H1 (cell line): ENCODE measurements around the gene MINPP1. TPM values are rescaled to one million over a fixed set of nuclear protein-coding genes. Genes with fewer than 3 reads are reported as not detected.

Source experiments
- CTCF ChIA-PET: fragments of 300-600 bp; sonication (Branson Sonifier 250); formaldehyde crosslinking; loops from one replicate; lab custom pipeline; 2021; ENCODE audit not compliant: partially characterized antibody; lab: Charles Lee
- POLR2A ChIA-PET: fragments of 300-600 bp; sonication (Branson Sonifier 250); formaldehyde crosslinking; loops from one replicate; lab custom pipeline; 2021; ENCODE audit warnings: inconsistent platforms; ENCODE audit not compliant: partially characterized antibody; lab: Charles Lee
- DNase-seq, 2 experiments: peaks; one replicate each; pipeline versions ENCODE4 v3.0.0 to v3.0.0-alpha.2; 2010 to 2022; ENCODE audit warnings: low spot score in 2 of 2, low read depth in 1 of 2, mixed read lengths in 1 of 2
- FAIRE-seq: peaks from 2 replicates; lab custom pipeline; 2011; peaks lifted over from hg19 to GRCh38; lab: Jason Lieb, UNC
- H2AFZ ChIP-seq: 2 replicates; pipeline ENCODE4 v1.8.1; 2012; ENCODE audit warnings: low read length, inconsistent platforms
- H2AK5ac ChIP-seq: 2 replicates; pipeline ENCODE4 v1.6.1; 2013; ENCODE audit warnings: low read depth, low read length
- H2BK120ac ChIP-seq: replicated peaks from 2 replicates; pipeline ENCODE3; 2013; ENCODE audit warnings: low read depth, low read length, inconsistent platforms
- H2BK12ac ChIP-seq: 2 replicates; pipeline ENCODE4 v1.6.1; 2013; ENCODE audit warnings: low read depth, low read length
- H2BK15ac ChIP-seq: 2 replicates; pipeline ENCODE4 v1.6.1; 2013; ENCODE audit warnings: low read length
- H2BK20ac ChIP-seq: 2 replicates; pipeline ENCODE4 v1.6.1; 2013; ENCODE audit warnings: low read length
- H2BK5ac ChIP-seq: 2 replicates; pipeline ENCODE4 v1.6.1; 2013; ENCODE audit warnings: low read depth, low read length
- H3K14ac ChIP-seq: 2 replicates; pipeline ENCODE4 v1.6.1; 2013; ENCODE audit warnings: inconsistent platforms; ENCODE audit not compliant: insufficient read length
- H3K18ac ChIP-seq: 2 replicates; pipeline ENCODE4 v1.6.1; 2013; ENCODE audit warnings: low read length; ENCODE audit errors: extremely low read depth
- H3K23ac ChIP-seq: 2 replicates; pipeline ENCODE4 v1.6.1; 2013; ENCODE audit warnings: inconsistent platforms; ENCODE audit not compliant: insufficient read length
- H3K23me2 ChIP-seq: 2 replicates; pipeline ENCODE4 v1.6.1; 2013; ENCODE audit warnings: low read depth, low read length
- H3K27ac ChIP-seq: 2 replicates; pipeline ENCODE4 v1.6.1; 2011; ENCODE audit warnings: low read depth, low read length, inconsistent platforms
- H3K27me3 ChIP-seq, 4 experiments: replicated peaks in 1 of 4; 1 replicate in 1 of 4; 2 replicates in 3 of 4; pipeline versions ENCODE4 v1.6.1 to v1.8.1; 2011 to 2013; ENCODE audit warnings: low read length in 3 of 4, mild to moderate bottlenecking in 3 of 4, inconsistent platforms in 2 of 4, mixed read lengths in 2 of 4, moderate library complexity in 1 of 4; ENCODE audit not compliant: control insufficient read depth in 3 of 4, insufficient read depth in 3 of 4; ENCODE audit errors: extremely low read depth in 1 of 4
- H3K36me3 ChIP-seq, 4 experiments: 2 replicates each; pipeline versions ENCODE4 v1.6.1 to v1.8.1; 2011 to 2013; ENCODE audit warnings: mild to moderate bottlenecking in 4 of 4, low read length in 3 of 4, moderate library complexity in 2 of 4, control low read depth in 1 of 4, inconsistent platforms in 1 of 4; ENCODE audit not compliant: insufficient read depth in 4 of 4, control insufficient read depth in 2 of 4
- H3K4ac ChIP-seq: replicated peaks from 2 replicates; pipeline ENCODE3; 2013; ENCODE audit warnings: low read length, low read depth, mixed read lengths, inconsistent platforms; ENCODE audit not compliant: insufficient read length
- H3K4me1 ChIP-seq, 4 experiments: replicated peaks in 1 of 4; 1 replicate in 1 of 4; 2 replicates in 3 of 4; pipeline versions ENCODE4 v1.6.1 to v1.8.1; 2011 to 2013; ENCODE audit warnings: low read length in 3 of 4, inconsistent platforms in 2 of 4, mixed read lengths in 1 of 4; ENCODE audit not compliant: insufficient read depth in 4 of 4, control insufficient read depth in 3 of 4
- H3K4me2 ChIP-seq, 2 experiments: 2 replicates each; pipeline versions ENCODE4 v1.6.1 to v1.8.1; 2011 to 2013; ENCODE audit warnings: low read depth in 2 of 2, low read length in 2 of 2, control low read depth in 1 of 2, inconsistent platforms in 1 of 2, mild to moderate bottlenecking in 1 of 2; ENCODE audit not compliant: insufficient read depth in 1 of 2
- H3K4me3 ChIP-seq, 4 experiments: fragments of 200-600, 300-600 bp in 1 of 4; sonication (generic), shearing (Covaris generic), sonication (Bioruptor Twin) in 1 of 4; 2 replicates each; pipeline versions ENCODE4 v1.5.1 to v1.8.1; 2011 to 2016; ENCODE audit warnings: low read length in 4 of 4, low read depth in 3 of 4, control low read depth in 2 of 4, inconsistent platforms in 2 of 4, mild to moderate bottlenecking in 2 of 4, mixed read lengths in 1 of 4, moderate library complexity in 1 of 4; ENCODE audit not compliant: insufficient read depth in 2 of 4; ENCODE audit errors: extremely low read depth in 1 of 4
- H3K56ac ChIP-seq: replicated peaks from 2 replicates; pipeline ENCODE3; 2013; ENCODE audit warnings: low read depth, mild to moderate bottlenecking, mixed read lengths, low read length, inconsistent platforms; ENCODE audit not compliant: insufficient read length
- H3K79me1 ChIP-seq: 2 replicates; pipeline ENCODE4 v1.6.1; 2013; ENCODE audit warnings: low read depth, low read length, control low read depth
- H3K79me2 ChIP-seq, 2 experiments: 2 replicates each; pipeline versions ENCODE4 v1.6.1 to v1.8.1; 2012 to 2013; ENCODE audit warnings: low read length in 2 of 2, mild to moderate bottlenecking in 2 of 2, inconsistent platforms in 1 of 2; ENCODE audit not compliant: insufficient read depth in 2 of 2, control insufficient read depth in 1 of 2
- H3K9ac ChIP-seq, 4 experiments: replicated peaks in 1 of 4; 1 replicate in 1 of 4; 2 replicates in 3 of 4; pipeline versions ENCODE4 v1.6.1 to v1.8.1; 2011 to 2013; ENCODE audit warnings: low read depth in 3 of 4, low read length in 3 of 4, control low read depth in 2 of 4, mild to moderate bottlenecking in 2 of 4, moderate library complexity in 2 of 4, inconsistent platforms in 1 of 4; ENCODE audit errors: extremely low read depth in 1 of 4
- H3K9me3 ChIP-seq, 2 experiments: 2 replicates each; pipeline versions ENCODE4 v1.6.1 to v1.8.1; 2012 to 2013; ENCODE audit warnings: mild to moderate bottlenecking in 2 of 2, moderate library complexity in 2 of 2, control low read depth in 1 of 2, inconsistent platforms in 1 of 2, low read depth in 1 of 2, low read length in 1 of 2, mixed read lengths in 1 of 2; ENCODE audit not compliant: insufficient read depth in 2 of 2
- H4K20me1 ChIP-seq, 2 experiments: replicated peaks in 1 of 2; 2 replicates each; pipeline versions ENCODE3 to v1.8.1; 2011 to 2013; ENCODE audit warnings: inconsistent platforms in 2 of 2, low read length in 2 of 2, mild to moderate bottlenecking in 1 of 2; ENCODE audit not compliant: insufficient read depth in 2 of 2, control insufficient read depth in 1 of 2
- H4K5ac ChIP-seq: 2 replicates; pipeline ENCODE4 v1.6.1; 2013; ENCODE audit warnings: low read length, low read depth, mixed read lengths, inconsistent platforms; ENCODE audit not compliant: insufficient read length
- H4K8ac ChIP-seq: 2 replicates; pipeline ENCODE4 v1.8.0; 2013; ENCODE audit warnings: mild to moderate bottlenecking, moderate library complexity, low read length, inconsistent platforms; ENCODE audit not compliant: insufficient read depth; ENCODE audit errors: extremely low read depth
- H4K91ac ChIP-seq: replicated peaks from 2 replicates; pipeline ENCODE3; 2013; ENCODE audit warnings: low read length, mixed read lengths, inconsistent platforms; ENCODE audit not compliant: insufficient read length
- CHD1 ChIP-seq: IDR thresholded peaks from 2 replicates; pipeline ENCODE4 v1.6.1; 2012; ENCODE audit warnings: low read depth, low read length, improper control_type of control experiment
- EP300 ChIP-seq, 2 experiments: IDR thresholded peaks; 1 replicate in 1 of 2; 2 replicates in 1 of 2; pipeline ENCODE4 v1.6.1; 2011 to 2012; ENCODE audit warnings: low read depth in 2 of 2, low read length in 2 of 2, mild to moderate bottlenecking in 2 of 2, borderline replicate concordance in 1 of 2, inconsistent platforms in 1 of 2, moderate library complexity in 1 of 2
- GABPA ChIP-seq: IDR thresholded peaks from 2 replicates; pipeline ENCODE4 v1.6.1; 2011; ENCODE audit warnings: mild to moderate bottlenecking, low read length, moderate library complexity, borderline replicate concordance; ENCODE audit not compliant: insufficient read depth
- GTF2F1 ChIP-seq: IDR thresholded peaks from 2 replicates; pipeline ENCODE4 v1.6.1; 2012; ENCODE audit warnings: low read depth, low read length, improper control_type of control experiment, borderline replicate concordance
- POU5F1 ChIP-seq: IDR thresholded peaks from 2 replicates; pipeline ENCODE4 v1.6.1; 2011; ENCODE audit warnings: low read depth, mild to moderate bottlenecking, low read length, moderate library complexity
- RAD21 ChIP-seq, 2 experiments: IDR thresholded peaks in 1 of 2; conservative IDR thresholded peaks in 1 of 2; 2 replicates each; pipeline ENCODE4 v1.6.1; 2011; ENCODE audit warnings: low read depth in 2 of 2, low read length in 2 of 2, improper control_type of control experiment in 1 of 2, inconsistent platforms in 1 of 2, mild to moderate bottlenecking in 1 of 2, moderate library complexity in 1 of 2
- SIRT6 ChIP-seq: IDR thresholded peaks from one replicate; pipeline ENCODE4 v1.7.1; 2012; ENCODE audit warnings: low read length, inconsistent platforms
- TBP ChIP-seq: IDR thresholded peaks from 2 replicates; pipeline ENCODE4 v1.6.1; 2011; ENCODE audit warnings: low read depth, low read length, improper control_type of control experiment
- TEAD4 ChIP-seq: IDR thresholded peaks from 2 replicates; pipeline ENCODE4 v1.6.1; 2012; ENCODE audit warnings: low read depth, low read length, inconsistent platforms, mixed read lengths
- polyA plus RNA-seq, 7 experiments: library from polyadenylated mRNA; depleted of rRNA in 3 of 7; stranded (reverse) in 5 of 7; unstranded in 2 of 7; fragments of >200 nt in 5 of 7; fragments of 200-250 nt in 2 of 7; gene quantifications; 1 replicate in 5 of 7; 2 replicates in 1 of 7; 4 replicates in 1 of 7; pipeline versions ENCODE4 v1.2.1 to v1.2.3, GENCODE V29; 2011 to 2013; ENCODE audit warnings: missing spikeins in 2 of 7, mixed read lengths in 2 of 7
- total RNA-seq: library from RNA; stranded (reverse); fragmentation: NEBNext Ultra II Directional; extraction: Animal tissue kit (Norgen Biotek cat#: 25700); gene quantifications from 2 replicates; pipeline ENCODE4 v1.2.1, GENCODE V29; 2021
- TF ChIP-seq, protein P1 (sequence below): IDR thresholded peaks from 2 replicates; pipeline ENCODE4 v1.6.1; 2011; ENCODE audit warnings: low read length, improper control_type of control experiment
- TF ChIP-seq, protein P2 (sequence below), 3 experiments: IDR thresholded peaks; 1 replicate in 2 of 3; 2 replicates in 1 of 3; pipeline versions ENCODE4 v1.5.1 to v1.6.1; 2011; ENCODE audit warnings: low read length in 3 of 3, mild to moderate bottlenecking in 3 of 3, inconsistent platforms in 2 of 3, low read depth in 1 of 3, moderate library complexity in 1 of 3; ENCODE audit not compliant: insufficient read depth in 1 of 3; ENCODE audit errors: control extremely low read depth in 1 of 3

MINPP1 gene
- total and polyA plus RNA-seq, 2 of the 8 experiments (the other 6 are each of a cell fraction or from before 2014, with no cell fraction given) = 13.6 to 27.2 TPM

GRCh38 chr10:87565010-87565409 lies 60.3 kb downstream of the MINPP1 start:
- H3K4me2 ChIP-seq = no peak overlapping the region
- no peak overlapping the region for H4K5ac ChIP-seq
- no peak overlapping the region for H2BK20ac ChIP-seq
- no peak overlapping the region for H3K18ac ChIP-seq
- H3K4ac ChIP-seq = no peak overlapping the region
- H2BK5ac ChIP-seq = no peak overlapping the region
- no peak for FAIRE-seq
- H3K14ac ChIP-seq = no peak overlapping the region
- peaks cover 0 to 4% of the 10 kb centered on the region in 2 experiments; a peak in 1 of 4 replicates for H3K9me3 ChIP-seq
- H3K23ac ChIP-seq = no peak overlapping the region
- no peak overlapping the region for H3K4me3 ChIP-seq
- H2AK5ac ChIP-seq = no peak overlapping the region
- H3K23me2 ChIP-seq = no peaks in the 10 kb centered on the region
- no peak overlapping the region for H4K8ac ChIP-seq
- no peaks in the 10 kb centered on the region for H3K79me1 ChIP-seq
- H2AFZ ChIP-seq = no peak overlapping the region
- no peaks in the 10 kb centered on the region for H4K20me1 ChIP-seq
- H3K4me1 ChIP-seq = no peaks in the 10 kb centered on the region; a peak in 1 of 7 replicates
- ChIA-PET CTCF (no interaction called here), POLR2A (no interaction called here)
- H4K91ac ChIP-seq = no peak overlapping the region
- H3K79me2 ChIP-seq = no peaks in the 10 kb centered on the region
- H3K36me3 ChIP-seq = no peaks in the 10 kb centered on the region
- H2BK12ac ChIP-seq = no peak overlapping the region
- H3K27ac ChIP-seq = no peak overlapping the region
- H3K56ac ChIP-seq = no peak overlapping the region
- no peak overlapping the region for H3K9ac ChIP-seq
- no peaks in the 10 kb centered on the region for H3K27me3 ChIP-seq
- DNase-seq = no peak
- no peak overlapping the region for H2BK15ac ChIP-seq
- no peak overlapping the region for H2BK120ac ChIP-seq
- TF ChIP-seq GABPA (no peak), EP300 (IDR thresholded peaks at IDR 0.05; ENCODE audit: borderline replicate concordance in 1 of 2, low read depth in 2 of 2, low read length in 2 of 2) (no peak), RAD21 (IDR thresholded peaks at IDR 0.05 in 1 of 2, conservative IDR thresholded peaks at IDR 0.05 in 1 of 2; ENCODE audit: low read depth in 2 of 2, low read length in 2 of 2) (no peak), POU5F1 (no peak), CHD1 (no peak), TEAD4 (no peak), SIRT6 (no peak), TBP (no peak), GTF2F1 (no peak)
- TF ChIP-seq, protein P1, sequence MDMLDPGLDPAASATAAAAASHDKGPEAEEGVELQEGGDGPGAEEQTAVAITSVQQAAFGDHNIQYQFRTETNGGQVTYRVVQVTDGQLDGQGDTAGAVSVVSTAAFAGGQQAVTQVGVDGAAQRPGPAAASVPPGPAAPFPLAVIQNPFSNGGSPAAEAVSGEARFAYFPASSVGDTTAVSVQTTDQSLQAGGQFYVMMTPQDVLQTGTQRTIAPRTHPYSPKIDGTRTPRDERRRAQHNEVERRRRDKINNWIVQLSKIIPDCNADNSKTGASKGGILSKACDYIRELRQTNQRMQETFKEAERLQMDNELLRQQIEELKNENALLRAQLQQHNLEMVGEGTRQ = no peak
- TF ChIP-seq, protein P2, sequence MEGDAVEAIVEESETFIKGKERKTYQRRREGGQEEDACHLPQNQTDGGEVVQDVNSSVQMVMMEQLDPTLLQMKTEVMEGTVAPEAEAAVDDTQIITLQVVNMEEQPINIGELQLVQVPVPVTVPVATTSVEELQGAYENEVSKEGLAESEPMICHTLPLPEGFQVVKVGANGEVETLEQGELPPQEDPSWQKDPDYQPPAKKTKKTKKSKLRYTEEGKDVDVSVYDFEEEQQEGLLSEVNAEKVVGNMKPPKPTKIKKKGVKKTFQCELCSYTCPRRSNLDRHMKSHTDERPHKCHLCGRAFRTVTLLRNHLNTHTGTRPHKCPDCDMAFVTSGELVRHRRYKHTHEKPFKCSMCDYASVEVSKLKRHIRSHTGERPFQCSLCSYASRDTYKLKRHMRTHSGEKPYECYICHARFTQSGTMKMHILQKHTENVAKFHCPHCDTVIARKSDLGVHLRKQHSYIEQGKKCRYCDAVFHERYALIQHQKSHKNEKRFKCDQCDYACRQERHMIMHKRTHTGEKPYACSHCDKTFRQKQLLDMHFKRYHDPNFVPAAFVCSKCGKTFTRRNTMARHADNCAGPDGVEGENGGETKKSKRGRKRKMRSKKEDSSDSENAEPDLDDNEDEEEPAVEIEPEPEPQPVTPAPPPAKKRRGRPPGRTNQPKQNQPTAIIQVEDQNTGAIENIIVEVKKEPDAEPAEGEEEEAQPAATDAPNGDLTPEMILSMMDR (IDR thresholded peaks at IDR 0.05; ENCODE audit: control extremely low read depth in 1 of 3, insufficient read depth in 1 of 3, low read depth in 1 of 3, low read length in 3 of 3) = no peak
